Subcutaneous abdominal adipose tissue (tissue), 5 donors: ENCODE results near the gene LRRC38.
"Not testable (repeated sequence)": the region's sequence is repeated elsewhere in the genome, so short reads cannot be mapped to it uniquely, and the experiment has no call there.

Source experiments
- H3K27ac ChIP-seq: one replicate; pipeline ENCODE4 v1.7.0; 2013; ENCODE audit warnings: low read depth, mild to moderate bottlenecking, inconsistent platforms, low read length, moderate library complexity
- H3K27me3 ChIP-seq, 5 donors: one replicate each; pipeline ENCODE4 v1.7.0; 2013; ENCODE audit warnings: low read length in 5 of 5, inconsistent platforms in 1 of 5; ENCODE audit not compliant: control insufficient read depth in 5 of 5, insufficient read depth in 4 of 5
- H3K36me3 ChIP-seq, 5 donors: one replicate each; pipeline ENCODE4 v1.7.0; 2013; ENCODE audit warnings: low read length in 5 of 5; ENCODE audit not compliant: control insufficient read depth in 5 of 5, insufficient read depth in 5 of 5
- H3K4me1 ChIP-seq, 5 donors: one replicate each; pipeline ENCODE4 v1.7.0; 2013; ENCODE audit warnings: low read length in 5 of 5, mild to moderate bottlenecking in 3 of 5, moderate library complexity in 1 of 5; ENCODE audit not compliant: control insufficient read depth in 5 of 5, insufficient read depth in 5 of 5
- H3K4me3 ChIP-seq, 5 donors: one replicate each; pipeline ENCODE4 v1.7.0; 2013; ENCODE audit warnings: low read length in 5 of 5, low read depth in 1 of 5
- H3K9ac ChIP-seq, 5 donors: one replicate each; pipeline ENCODE4 v1.7.0; 2013; ENCODE audit warnings: low read length in 5 of 5, mild to moderate bottlenecking in 4 of 5, moderate library complexity in 3 of 5
- H3K9me3 ChIP-seq, 5 donors: one replicate each; pipeline ENCODE4 v1.7.0; 2013; ENCODE audit warnings: low read length in 5 of 5; ENCODE audit not compliant: control insufficient read depth in 5 of 5
- donor health status: healthy.
- donor health status: healthy.
- donor health status: healthy.
- donor health status: healthy.
- donor health status: healthy.

The LRRC38 gene

GRCh38 chr1:13450204-13450603, 63.6 kb downstream of the LRRC38 start:
- no peak overlapping the region for H3K4me3 ChIP-seq
- H3K27me3 ChIP-seq = no peaks in the 10 kb centered on the region
- no peaks in the 10 kb centered on the region for H3K9me3 ChIP-seq
- H3K9ac ChIP-seq = no peak overlapping the region
- no peak overlapping the region for H3K27ac ChIP-seq
- H3K4me1 ChIP-seq = no peaks in the 10 kb centered on the region
- H3K36me3 ChIP-seq = no peaks in the 10 kb centered on the region

DNA sequence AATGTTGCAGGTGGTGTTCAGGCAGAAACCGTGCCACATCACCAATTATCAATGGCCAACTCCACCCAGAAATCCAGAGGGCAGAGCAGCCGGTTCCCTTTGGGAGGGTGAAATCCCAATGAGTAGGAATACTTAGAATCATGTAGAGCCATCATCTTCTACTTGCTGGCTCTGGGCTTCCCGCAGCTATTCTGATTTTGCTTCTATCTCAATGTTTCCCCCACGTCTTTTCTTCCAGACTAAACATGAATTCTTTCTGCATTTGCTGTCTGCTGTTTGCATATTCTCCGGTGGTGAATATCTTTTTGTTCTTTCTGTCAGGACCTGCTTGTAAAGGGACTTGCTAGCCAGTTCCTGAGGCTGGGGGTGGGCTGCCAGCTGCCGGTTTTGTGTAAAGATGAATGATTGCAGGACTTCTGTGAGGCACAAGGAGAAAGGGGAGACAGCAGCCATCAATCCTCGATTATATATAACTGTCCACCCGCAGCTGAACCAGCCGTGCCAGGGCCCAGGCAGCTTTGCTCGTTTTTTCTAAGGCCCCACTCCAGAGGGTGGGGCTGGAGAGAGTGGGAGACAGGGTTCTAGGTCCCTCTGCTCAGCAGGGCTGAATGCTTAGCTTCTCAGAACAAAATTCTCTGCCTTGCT, 70.3 kb downstream of the LRRC38 start:
- Histone ChIP-seq H3K4me1 (no peaks in the 10 kb centered on the region), H3K9ac (no peak overlapping the region), H3K36me3 (no peaks in the 10 kb centered on the region), H3K27ac (no peak overlapping the region), H3K4me3 (no peak overlapping the region), H3K27me3 (no peaks in the 10 kb centered on the region), H3K9me3 (no peaks in the 10 kb centered on the region)

DNA sequence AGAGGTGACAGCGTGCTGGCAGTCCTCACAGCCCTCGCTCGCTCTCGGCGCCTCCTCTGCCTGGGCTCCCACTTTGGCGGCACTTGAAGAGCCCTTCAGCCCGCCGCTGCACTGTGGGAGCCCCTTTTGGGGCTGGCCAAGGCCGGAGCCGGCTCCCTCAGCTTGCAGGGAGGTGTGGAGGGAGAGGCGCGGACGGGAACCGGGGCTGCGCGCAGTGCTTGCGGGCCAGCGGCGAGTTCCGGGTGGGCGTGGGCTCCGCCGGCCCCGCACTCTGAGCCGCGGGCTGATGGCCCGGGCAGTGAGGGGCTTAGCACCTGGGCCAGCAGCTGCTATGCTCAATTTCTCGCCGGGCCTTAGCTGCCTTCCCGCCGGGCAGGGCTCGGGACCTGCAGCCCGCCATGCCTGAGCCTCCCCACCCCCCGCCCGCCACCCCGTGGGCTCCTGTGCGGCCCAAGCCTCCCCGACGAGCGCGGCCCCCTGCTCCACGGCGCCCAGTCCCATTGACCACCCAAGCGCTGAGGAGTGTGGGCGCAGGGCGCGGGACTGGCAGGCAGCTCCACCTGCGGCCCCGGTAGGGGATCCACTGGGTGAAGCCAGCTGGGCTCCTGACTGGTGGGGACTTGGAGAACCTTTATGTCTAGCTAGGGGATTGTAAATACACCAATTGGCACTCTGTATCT, 74.6 kb downstream of the LRRC38 start:
- H3K9ac ChIP-seq, H3K27ac ChIP-seq, H3K36me3 ChIP-seq, H3K4me1 ChIP-seq, H3K9me3 ChIP-seq, H3K27me3 ChIP-seq, H3K4me3 ChIP-seq: not testable (repeated sequence)

DNA sequence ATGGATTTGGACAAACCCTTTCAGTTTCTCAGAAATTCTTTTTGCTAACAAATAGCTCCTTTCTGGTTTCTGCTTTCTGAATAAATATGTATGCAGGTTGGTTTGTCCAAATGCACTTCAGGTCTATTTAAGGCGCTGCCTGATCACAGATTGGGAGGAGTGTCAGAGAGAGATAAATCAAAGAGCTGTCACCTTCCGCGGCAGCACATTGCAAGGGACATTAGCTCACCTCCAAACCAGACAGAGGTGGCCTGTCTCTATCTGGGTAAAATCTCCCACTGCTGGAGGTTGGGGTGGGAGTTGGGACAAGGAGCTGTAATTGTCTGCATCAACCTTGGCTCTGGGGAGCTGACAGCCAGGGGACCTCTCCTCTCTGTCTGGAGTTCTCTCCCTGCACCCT, 78.3 kb downstream of the LRRC38 start:
- no peak overlapping the region for H3K27ac ChIP-seq
- H3K36me3 ChIP-seq = no peaks in the 10 kb centered on the region
- no peak overlapping the region for H3K4me3 ChIP-seq
- H3K4me1 ChIP-seq = no peaks in the 10 kb centered on the region
- no peaks in the 10 kb centered on the region for H3K9me3 ChIP-seq
- H3K27me3 ChIP-seq = peaks cover 3 to 11% (median 6%) of the 10 kb centered on the region in 5 donors
- H3K9ac ChIP-seq = no peak overlapping the region

- H3K36me3 ChIP-seq, H3K4me1 ChIP-seq: not testable (repeated sequence)
Measured at GRCh38 chr1:13433694-13434358, 80.0 kb downstream of the LRRC38 start.

DNA sequence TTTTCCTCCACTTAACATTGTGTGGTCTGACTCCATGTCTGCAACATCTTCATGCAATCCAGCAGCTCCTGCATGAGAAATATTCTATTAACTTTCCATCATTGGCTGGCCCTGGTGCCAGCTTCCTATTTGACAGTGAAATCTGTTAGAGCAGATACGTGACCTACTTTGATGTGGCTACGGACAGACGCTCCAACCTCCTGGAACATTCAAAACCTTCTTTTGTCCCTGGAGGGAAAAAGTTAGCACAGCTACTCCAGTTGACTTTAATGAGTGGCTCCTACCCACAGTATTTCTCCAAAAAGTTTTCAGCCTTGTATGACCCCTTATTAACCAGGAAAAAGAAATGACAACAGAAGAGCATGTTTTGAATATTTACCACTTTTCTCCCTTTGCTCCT, 81.6 kb downstream of the LRRC38 start:
- Histone ChIP-seq H3K4me3 (no peak overlapping the region), H3K9ac (no peak overlapping the region), H3K4me1 (no peaks in the 10 kb centered on the region), H3K9me3 (no peaks in the 10 kb centered on the region), H3K36me3 (no peaks in the 10 kb centered on the region), H3K27ac (no peak overlapping the region), H3K27me3 (peaks cover 3 to 13% (median 6%) of the 10 kb centered on the region in 5 donors)

More at GRCh38 chr1:13433694-13434358, 80.0 kb downstream of the LRRC38 start:
- H3K9me3 ChIP-seq, H3K9ac ChIP-seq, H3K4me3 ChIP-seq, H3K27ac ChIP-seq: not testable (repeated sequence)
- peaks cover 3 to 13% (median 6%) of the 10 kb centered on the region in 5 donors for H3K27me3 ChIP-seq

- Histone ChIP-seq H3K9ac (no peak overlapping the region), H3K27me3 (peaks cover 0 to 11% (median under 1%) of the 10 kb centered on the region in 5 donors), H3K4me1 (no peaks in the 10 kb centered on the region), H3K9me3 (no peaks in the 10 kb centered on the region), H3K4me3 (no peak overlapping the region), H3K36me3 (no peaks in the 10 kb centered on the region), H3K27ac (no peak overlapping the region)
Measured at GRCh38 chr1:13430495-13430894, 83.3 kb downstream of the LRRC38 start.
